ENCODE data around the gene DRP2.
"Not testable (repeated sequence)": the region's sequence is repeated elsewhere in the genome, so short reads cannot be mapped to it uniquely, and the experiment has no call there.

Gene DRP2, protein sequence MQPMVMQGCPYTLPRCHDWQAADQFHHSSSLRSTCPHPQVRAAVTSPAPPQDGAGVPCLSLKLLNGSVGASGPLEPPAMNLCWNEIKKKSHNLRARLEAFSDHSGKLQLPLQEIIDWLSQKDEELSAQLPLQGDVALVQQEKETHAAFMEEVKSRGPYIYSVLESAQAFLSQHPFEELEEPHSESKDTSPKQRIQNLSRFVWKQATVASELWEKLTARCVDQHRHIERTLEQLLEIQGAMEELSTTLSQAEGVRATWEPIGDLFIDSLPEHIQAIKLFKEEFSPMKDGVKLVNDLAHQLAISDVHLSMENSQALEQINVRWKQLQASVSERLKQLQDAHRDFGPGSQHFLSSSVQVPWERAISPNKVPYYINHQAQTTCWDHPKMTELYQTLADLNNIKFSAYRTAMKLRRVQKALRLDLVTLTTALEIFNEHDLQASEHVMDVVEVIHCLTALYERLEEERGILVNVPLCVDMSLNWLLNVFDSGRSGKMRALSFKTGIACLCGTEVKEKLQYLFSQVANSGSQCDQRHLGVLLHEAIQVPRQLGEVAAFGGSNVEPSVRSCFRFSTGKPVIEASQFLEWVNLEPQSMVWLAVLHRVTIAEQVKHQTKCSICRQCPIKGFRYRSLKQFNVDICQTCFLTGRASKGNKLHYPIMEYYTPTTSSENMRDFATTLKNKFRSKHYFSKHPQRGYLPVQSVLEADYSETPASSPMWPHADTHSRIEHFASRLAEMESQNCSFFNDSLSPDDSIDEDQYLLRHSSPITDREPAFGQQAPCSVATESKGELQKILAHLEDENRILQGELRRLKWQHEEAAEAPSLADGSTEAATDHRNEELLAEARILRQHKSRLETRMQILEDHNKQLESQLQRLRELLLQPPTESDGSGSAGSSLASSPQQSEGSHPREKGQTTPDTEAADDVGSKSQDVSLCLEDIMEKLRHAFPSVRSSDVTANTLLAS

GRCh38 chrX:101219116-101219863, at the start of gene DRP2:
TSS of gene DRP2 (plus strand) at chrX:101219786. CDS start at chrX:101231648, 11,862 bp downstream.
- no peak for DNase-seq (ENCODE audit: extremely low read depth in 1 of 2, low read depth in 1 of 2)

- DNase-seq (ENCODE audit: extremely low read depth in 1 of 2, low read depth in 1 of 2) = no peak
These were observed 47.6 kb upstream of the DRP2 start for GRCh38 chrX:101171883-101172400.

DNA sequence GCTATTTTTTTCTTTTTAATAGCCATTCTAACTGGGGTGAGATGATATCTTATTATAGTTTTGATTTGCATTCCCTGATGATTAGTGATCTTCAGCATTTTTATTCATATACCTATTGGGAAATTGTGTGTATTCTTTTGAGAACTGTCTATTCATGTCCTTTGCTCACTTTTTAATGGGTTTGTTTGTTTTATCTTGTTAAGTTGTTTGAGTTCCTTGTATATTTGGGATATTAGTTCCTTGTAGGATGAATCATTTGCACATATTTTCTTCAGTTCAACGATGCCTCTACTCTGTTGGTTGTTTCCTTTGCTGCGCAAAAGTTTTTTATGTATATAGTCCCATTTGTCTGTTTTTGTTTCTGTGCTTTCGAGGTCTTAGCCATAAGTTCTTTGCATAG, 43.1 kb upstream of the DRP2 start:
- no peak for DNase-seq (ENCODE audit: extremely low read depth in 1 of 2, low read depth in 1 of 2)

- not testable (repeated sequence) for DNase-seq (ENCODE audit: extremely low read depth in 1 of 2, low read depth in 1 of 2)
These were observed 34.7 kb upstream of the DRP2 start for GRCh38 chrX:101184876-101185275.

DNA sequence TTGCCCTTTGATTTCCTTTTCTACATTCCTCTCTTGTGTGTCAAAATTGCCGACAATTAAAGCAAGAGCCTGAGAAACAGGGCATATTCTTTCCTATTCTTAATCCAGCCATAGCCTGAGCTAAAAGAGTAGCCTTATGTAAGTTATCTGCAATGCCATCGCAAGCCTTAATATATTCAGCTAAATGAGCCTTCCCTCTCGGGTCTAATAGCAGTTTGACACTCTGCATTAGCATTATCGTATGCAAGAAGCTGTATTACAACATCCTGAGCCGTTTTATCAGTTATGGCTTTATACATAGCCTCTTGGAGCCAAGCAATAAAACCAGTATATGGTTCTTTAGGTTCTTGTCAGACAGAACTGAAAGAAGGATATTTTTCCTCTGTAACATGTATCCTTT, 31.6 kb upstream of the DRP2 start:
- not testable (repeated sequence) for DNase-seq (ENCODE audit: extremely low read depth in 1 of 2, low read depth in 1 of 2)

- no peak for DNase-seq (ENCODE audit: extremely low read depth in 1 of 2, low read depth in 1 of 2)
These were observed 28.9 kb upstream of the DRP2 start for GRCh38 chrX:101190736-101191135.

DNA sequence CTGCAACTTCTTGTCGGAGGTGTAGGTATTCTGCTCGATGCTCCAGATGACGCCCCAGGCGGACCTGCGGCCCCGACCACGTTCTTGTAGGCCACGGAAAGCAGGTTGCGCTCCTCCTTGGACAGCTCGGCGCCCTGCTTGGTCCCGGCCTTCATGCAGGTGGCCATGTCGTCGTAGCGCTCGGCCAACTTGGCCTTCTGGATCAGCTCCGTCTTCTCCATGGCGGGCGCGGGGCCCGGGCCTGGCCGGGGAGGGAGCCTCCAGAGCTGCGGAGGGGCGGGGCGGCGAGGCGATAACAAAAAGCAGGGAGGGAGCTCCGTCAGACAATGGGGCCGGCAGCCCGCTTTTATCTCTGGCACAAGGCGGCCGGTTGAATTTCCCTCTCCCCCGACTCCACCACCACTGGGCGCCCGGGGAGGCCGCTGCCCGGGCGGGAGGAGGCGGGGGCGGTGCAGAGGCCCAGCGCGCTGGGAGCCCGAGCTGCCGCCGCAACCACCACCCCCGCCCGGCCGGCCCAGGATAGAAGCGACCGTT, 28.3 kb upstream of the DRP2 start:
- no peak for DNase-seq (ENCODE audit: extremely low read depth in 1 of 2, low read depth in 1 of 2)

DNA sequence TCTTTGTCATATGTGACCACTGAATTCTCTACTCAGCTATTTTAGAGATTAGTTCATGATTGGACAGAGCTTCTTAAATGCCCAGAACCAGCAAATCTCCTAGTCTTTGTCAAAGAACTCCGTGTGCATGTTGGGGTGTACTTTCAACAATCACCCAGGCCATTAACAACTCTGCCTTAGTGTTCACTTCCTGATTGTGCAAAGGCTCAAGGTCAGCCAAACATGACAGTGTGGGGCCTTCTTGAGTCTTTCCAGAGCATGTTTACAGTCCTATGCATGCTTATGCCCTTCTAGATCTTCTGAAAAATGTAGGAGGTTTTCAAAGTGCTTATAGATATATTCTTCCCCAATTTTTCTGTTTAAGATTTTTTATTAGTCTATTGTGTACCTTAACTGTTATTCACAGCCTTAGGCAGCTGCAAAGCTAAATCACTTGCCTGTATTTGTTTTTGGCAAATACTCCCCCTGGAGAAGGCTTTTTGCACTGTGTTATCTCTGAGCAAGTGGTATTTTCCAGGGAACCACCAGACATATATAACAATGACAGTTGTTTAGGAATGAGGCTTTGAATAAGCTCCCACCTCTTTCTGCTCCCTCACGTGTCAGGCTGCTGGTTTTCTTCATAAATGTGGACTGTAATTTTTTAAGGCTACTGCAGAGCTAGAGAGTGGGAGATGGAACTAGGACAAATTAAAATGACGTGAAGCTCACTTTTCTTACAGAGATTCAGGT, 24.0 kb upstream of the DRP2 start:
- DNase-seq (ENCODE audit: extremely low read depth in 1 of 2, low read depth in 1 of 2) = no peak

- no peak for DNase-seq (ENCODE audit: extremely low read depth in 1 of 2, low read depth in 1 of 2)
These were observed 15.7 kb upstream of the DRP2 start for GRCh38 chrX:101203761-101204351.

- no peak for DNase-seq (ENCODE audit: extremely low read depth in 1 of 2, low read depth in 1 of 2)
These were observed 13.1 kb upstream of the DRP2 start for GRCh38 chrX:101206471-101206870.

DNA sequence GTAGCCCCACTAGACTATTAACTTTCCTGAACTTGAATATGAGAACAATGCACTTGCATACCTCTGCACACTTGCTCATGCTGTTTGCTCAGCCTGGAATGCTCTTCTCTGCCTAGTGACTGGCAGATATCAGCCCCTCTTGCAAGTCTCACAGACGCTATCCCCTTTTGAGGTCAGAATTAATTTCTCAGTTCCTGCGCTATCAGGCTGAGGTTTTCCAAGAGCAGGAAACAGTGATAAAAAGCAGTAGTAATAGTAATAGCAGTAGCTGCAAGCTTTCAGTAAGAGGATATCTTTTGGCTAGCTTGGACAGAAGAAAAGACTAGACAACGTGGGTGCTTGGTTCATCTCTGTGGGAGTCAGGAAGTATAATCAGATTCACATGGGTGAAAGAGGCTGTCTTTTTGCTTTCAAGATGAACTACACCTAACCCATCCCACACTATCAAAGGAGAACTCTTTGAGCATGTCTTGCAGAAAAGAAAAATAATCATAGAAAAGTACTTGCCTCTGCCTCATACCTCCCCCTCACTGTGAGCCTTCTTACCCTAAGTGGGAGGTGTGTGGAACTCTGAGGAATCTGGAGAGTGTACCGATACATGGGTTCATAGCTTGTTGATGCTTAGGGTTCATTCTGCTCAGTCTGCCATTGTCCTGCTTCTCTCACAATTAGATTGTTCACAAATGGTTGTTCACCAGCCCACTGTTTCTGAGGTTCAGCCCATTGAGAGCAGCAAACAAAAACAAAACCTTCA, 11.3 kb upstream of the DRP2 start:
- DNase-seq (ENCODE audit: extremely low read depth in 1 of 2, low read depth in 1 of 2) = no peak

GRCh38 chrX:101210630-101211029, 9.0 kb upstream of the DRP2 start:
- DNase-seq (ENCODE audit: extremely low read depth in 1 of 2, low read depth in 1 of 2) = no peak

DNA sequence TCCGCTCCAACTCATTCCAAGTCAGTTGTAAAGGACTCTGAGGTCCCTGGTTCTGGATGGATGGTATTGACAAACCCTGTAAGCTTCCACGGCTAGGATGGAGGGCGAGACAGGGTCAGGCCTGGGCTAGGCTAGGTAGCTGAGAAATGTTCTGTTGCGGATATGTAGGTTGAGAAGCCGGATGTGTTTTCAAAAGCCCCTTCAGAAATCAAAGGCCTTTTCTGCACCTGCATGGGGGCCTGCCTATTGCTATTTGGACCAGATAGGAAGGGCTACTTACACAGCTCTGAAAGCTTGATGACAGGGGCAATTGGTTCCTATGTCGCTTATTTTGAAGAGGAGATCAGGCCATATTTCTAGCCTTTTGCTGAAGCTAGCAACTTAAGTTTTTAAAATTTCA, 1.9 kb upstream of the DRP2 start:
- DNase-seq (ENCODE audit: extremely low read depth in 1 of 2, low read depth in 1 of 2) = no peak

- DNase-seq (ENCODE audit: extremely low read depth in 1 of 2, low read depth in 1 of 2) = no peak
These were observed 319 bp downstream of the DRP2 start for GRCh38 chrX:101219864-101220346.

- DNase-seq (ENCODE audit: extremely low read depth in 1 of 2, low read depth in 1 of 2) = no peak
These were observed 1.2 kb downstream of the DRP2 start for GRCh38 chrX:101220662-101221260.

GRCh38 chrX:101223226-101223625, 3.6 kb downstream of the DRP2 start:
- no peak for DNase-seq (ENCODE audit: extremely low read depth in 1 of 2, low read depth in 1 of 2)

DNA sequence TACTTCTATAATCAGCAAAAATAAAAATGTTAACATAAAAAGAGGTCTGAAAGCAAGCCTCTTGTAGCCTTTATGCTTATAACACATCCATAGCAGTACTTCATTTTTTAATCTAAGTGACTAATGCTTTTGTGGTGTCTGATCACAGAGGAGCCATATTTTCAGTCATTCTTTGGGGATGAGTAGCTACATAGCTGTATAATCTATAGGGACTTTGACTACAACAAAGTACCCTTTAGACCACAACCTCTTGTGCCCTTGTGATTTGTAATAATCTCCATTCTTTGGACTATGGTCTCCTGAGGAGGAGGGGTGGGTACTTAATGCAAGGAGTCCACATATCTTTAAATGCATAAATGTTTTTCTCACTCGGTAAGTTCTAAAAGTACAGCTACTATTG, 9.6 kb downstream of the DRP2 start:
- DNase-seq (ENCODE audit: extremely low read depth in 1 of 2, low read depth in 1 of 2) = no peak

- no peak for DNase-seq (ENCODE audit: extremely low read depth in 1 of 2, low read depth in 1 of 2)
These were observed 11.1 kb downstream of the DRP2 start for GRCh38 chrX:101230636-101231035.
